Activated CD4-positive, alpha-beta T cell treated with anti-CD3 and anti-CD28 coated beads, Interleukin-2, amount 50 U/mL, for 48 hours (primary cell): Measurements from ENCODE around the gene ATP2C1.
"Not testable (repeated sequence)": the region's sequence is repeated elsewhere in the genome, so short reads cannot be mapped to it uniquely, and the experiment has no call there.

Experiments used
- DNase-seq, 2 experiments: peaks; one replicate each; pipeline ENCODE4 v3.0.0-alpha.2; 2020

The ATP2C1 gene

GRCh38 chr3:130941793-130942192, 47.9 kb downstream of the ATP2C1 start:
- no peak for DNase-seq

GRCh38 chr3:130946882-130947281, 53.0 kb downstream of the ATP2C1 start:
- no peak for DNase-seq

- no peak for DNase-seq
Measured at GRCh38 chr3:130948001-130948773, 54.3 kb downstream of the ATP2C1 start.

GRCh38 chr3:130948929-130949328, 55.0 kb downstream of the ATP2C1 start:
- no peak for DNase-seq

GRCh38 chr3:130950124-130950523, 56.2 kb downstream of the ATP2C1 start:
- DNase-seq, result no peak

- DNase-seq, result no peak
Measured at GRCh38 chr3:130950641-130951040, 56.8 kb downstream of the ATP2C1 start.

GRCh38 chr3:130955481-130955880, 61.6 kb downstream of the ATP2C1 start:
- no peak for DNase-seq

GRCh38 chr3:130956281-130956680, 62.4 kb downstream of the ATP2C1 start:
- DNase-seq, result no peak

GRCh38 chr3:130956721-130957120, 62.8 kb downstream of the ATP2C1 start:
- no peak for DNase-seq

- no peak for DNase-seq
Measured at GRCh38 chr3:130960139-130960795, 66.4 kb downstream of the ATP2C1 start.

- DNase-seq, result no peak
Measured at GRCh38 chr3:130961458-130961857, 67.6 kb downstream of the ATP2C1 start.

- DNase-seq, result no peak
Measured at GRCh38 chr3:130963444-130963843, 69.6 kb downstream of the ATP2C1 start.

GRCh38 chr3:130963878-130964277, 70.0 kb downstream of the ATP2C1 start:
- no peak for DNase-seq

GRCh38 chr3:130967281-130967680, 73.4 kb downstream of the ATP2C1 start:
- DNase-seq, result no peak

- DNase-seq, result no peak
Measured at GRCh38 chr3:130968221-130968620, 74.3 kb downstream of the ATP2C1 start.

GRCh38 chr3:130969621-130970020, 75.7 kb downstream of the ATP2C1 start:
- DNase-seq, result no peak

GRCh38 chr3:130971208-130971607, 77.3 kb downstream of the ATP2C1 start:
- no peak for DNase-seq

- not testable (repeated sequence) for DNase-seq
Measured at GRCh38 chr3:130972592-130972991, 78.7 kb downstream of the ATP2C1 start.

GRCh38 chr3:130973406-130973805, 79.5 kb downstream of the ATP2C1 start:
- DNase-seq, result no peak

- DNase-seq, result no peak
Measured at GRCh38 chr3:130974201-130974600, 80.3 kb downstream of the ATP2C1 start.

GRCh38 chr3:130975251-130975650, 81.4 kb downstream of the ATP2C1 start:
- DNase-seq, result no peak

GRCh38 chr3:130976706-130977105, 82.8 kb downstream of the ATP2C1 start:
- no peak for DNase-seq

- no peak for DNase-seq
Measured at GRCh38 chr3:130979117-130979516, 85.2 kb downstream of the ATP2C1 start.

GRCh38 chr3:130981469-130981868, 87.6 kb downstream of the ATP2C1 start:
- no peak for DNase-seq

- no peak for DNase-seq
Measured at GRCh38 chr3:130990282-130990681, 96.4 kb downstream of the ATP2C1 start.
